Lower leg skin (tissue), 3 donors: ENCODE data around the gene TRAF7.

Experiments
- POLR2A ChIP-seq, 2 donors: fragments of 450-650 bp; IDR thresholded peaks; one replicate each; pipeline ENCODE4 v1.6.1; 2016 to 2017; ENCODE audit warnings: antibody characterized with exemption in 2 of 2, mild to moderate bottlenecking in 1 of 2, moderate library complexity in 1 of 2
- TF ChIP-seq, protein P1 (sequence below), 3 donors: fragments of 450-650 bp; IDR thresholded peaks; one replicate each; pipeline ENCODE4 v1.5.1; 2016; ENCODE audit warnings: antibody characterized with exemption in 3 of 3, mild to moderate bottlenecking in 3 of 3, moderate library complexity in 2 of 3

DNA sequence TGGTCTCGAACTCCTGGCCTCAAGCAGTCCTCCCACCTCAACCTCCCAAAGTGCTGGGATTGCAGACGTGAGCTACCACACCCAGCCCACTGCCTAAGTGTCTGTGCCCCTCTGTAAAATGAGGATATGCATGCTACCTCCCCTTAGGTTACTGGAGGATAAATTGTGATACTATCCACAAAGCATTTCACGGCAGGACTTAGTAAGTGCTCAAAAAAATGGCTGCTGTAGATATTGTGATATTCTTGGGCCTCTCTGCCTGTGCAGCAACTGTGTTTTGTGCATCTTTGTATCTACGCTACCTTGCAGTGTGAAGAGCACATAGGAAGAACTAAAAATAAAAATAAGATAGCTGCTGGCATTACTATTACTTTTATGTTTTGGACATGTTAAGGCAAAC is 42.7 kb downstream of the TRAF7 start:
- TF ChIP-seq, protein P1, sequence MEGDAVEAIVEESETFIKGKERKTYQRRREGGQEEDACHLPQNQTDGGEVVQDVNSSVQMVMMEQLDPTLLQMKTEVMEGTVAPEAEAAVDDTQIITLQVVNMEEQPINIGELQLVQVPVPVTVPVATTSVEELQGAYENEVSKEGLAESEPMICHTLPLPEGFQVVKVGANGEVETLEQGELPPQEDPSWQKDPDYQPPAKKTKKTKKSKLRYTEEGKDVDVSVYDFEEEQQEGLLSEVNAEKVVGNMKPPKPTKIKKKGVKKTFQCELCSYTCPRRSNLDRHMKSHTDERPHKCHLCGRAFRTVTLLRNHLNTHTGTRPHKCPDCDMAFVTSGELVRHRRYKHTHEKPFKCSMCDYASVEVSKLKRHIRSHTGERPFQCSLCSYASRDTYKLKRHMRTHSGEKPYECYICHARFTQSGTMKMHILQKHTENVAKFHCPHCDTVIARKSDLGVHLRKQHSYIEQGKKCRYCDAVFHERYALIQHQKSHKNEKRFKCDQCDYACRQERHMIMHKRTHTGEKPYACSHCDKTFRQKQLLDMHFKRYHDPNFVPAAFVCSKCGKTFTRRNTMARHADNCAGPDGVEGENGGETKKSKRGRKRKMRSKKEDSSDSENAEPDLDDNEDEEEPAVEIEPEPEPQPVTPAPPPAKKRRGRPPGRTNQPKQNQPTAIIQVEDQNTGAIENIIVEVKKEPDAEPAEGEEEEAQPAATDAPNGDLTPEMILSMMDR (IDR thresholded peaks at IDR 0.05): no peak
- TF ChIP-seq POLR2A (IDR thresholded peaks at IDR 0.05): no peak
